ENCODE data around the gene PPP2R2B. TPM values are rescaled to one million over a fixed set of nuclear protein-coding genes. Genes with fewer than 3 reads are reported as not detected.

PPP2R2B gene
- polyA plus RNA-seq, 3 donors: 0.08 TPM; not detected in 2

GRCh38 chr5:146695646-146696045 lies 182.9 kb downstream of the PPP2R2B start:
- no peaks in the 10 kb centered on the region for H3K9me3 ChIP-seq (replicated peaks in 1 of 2; ENCODE audit: control insufficient read depth in 1 of 2, insufficient read depth in 1 of 2, low read length in 2 of 2)
- no peak for TF ChIP-seq CTCF (IDR thresholded peaks at IDR 0.05)
- H3K4me3 ChIP-seq (replicated peaks in 1 of 3; ENCODE audit: low read depth in 2 of 3, low read length in 3 of 3): no peak overlapping the region
- H3K4me1 ChIP-seq (ENCODE audit: control insufficient read depth in 1 of 2, insufficient read depth in 2 of 2, low read length in 2 of 2): peaks cover 19 to 20% of the 10 kb centered on the region in 2 donors
- Mint-ChIP-seq H3K4me1 (peaks cover 17% of the 10 kb centered on the region), H3K27ac (no peak overlapping the region), H3K4me3 (no peak overlapping the region), H3K27me3 (ENCODE audit: low read depth in 3 of 3) (peaks cover 0 to 1% (median 0%) of the 10 kb centered on the region in 3 donors), H3K36me3 (no peaks in the 10 kb centered on the region), H3K9me3 (peaks cover 0 to 4% (median 0%) of the 10 kb centered on the region in 7 donors)
- H3K9ac ChIP-seq (ENCODE audit: insufficient read depth, low read length, poor library complexity, severe bottlenecking): no peak overlapping the region
- H3K4me2 ChIP-seq (replicated peaks; ENCODE audit: extremely low read depth, low read length, poor library complexity, severe bottlenecking): no peak overlapping the region
- no peaks in the 10 kb centered on the region for H3K36me3 ChIP-seq (replicated peaks in 1 of 2; ENCODE audit: control insufficient read depth in 1 of 2, insufficient read depth in 2 of 2, low read length in 2 of 2)
- WGBS (ENCODE audit: insufficient coverage): no CpG with 5 or more reads among the region's 1 CpG
- H4K20me1 ChIP-seq (ENCODE audit: insufficient read depth, low read length): no peaks in the 10 kb centered on the region
- intact Hi-C loops (cut with micrococcal nuclease): no loop called here
- no peak overlapping the region for H3K27ac ChIP-seq (ENCODE audit: low read depth in 1 of 2, low read length in 2 of 2)
- no peak for DNase-seq
- H3K27me3 ChIP-seq (ENCODE audit: control insufficient read depth in 2 of 2, insufficient read depth in 2 of 2, low read length in 2 of 2): no peaks in the 10 kb centered on the region
- H2AFZ ChIP-seq (ENCODE audit: insufficient read depth, low read depth, low read length, poor library complexity, severe bottlenecking): no peak overlapping the region
- no peaks in the 10 kb centered on the region for H3K79me2 ChIP-seq (ENCODE audit: insufficient read depth, low read length)

- intact Hi-C loops (cut with micrococcal nuclease): no loop called here
- no peaks in the 10 kb centered on the region for H3K27me3 ChIP-seq (ENCODE audit: control insufficient read depth in 2 of 2, insufficient read depth in 2 of 2, low read length in 2 of 2)
- no peaks in the 10 kb centered on the region for H3K9me3 ChIP-seq (replicated peaks in 1 of 2; ENCODE audit: control insufficient read depth in 1 of 2, insufficient read depth in 1 of 2, low read length in 2 of 2)
- no peak overlapping the region for H3K4me2 ChIP-seq (replicated peaks; ENCODE audit: extremely low read depth, low read length, poor library complexity, severe bottlenecking)
- no peak overlapping the region for H3K27ac Mint-ChIP-seq
- 95% methylated on average over 6 of the region's 6 CpGs for WGBS (ENCODE audit: insufficient coverage)
- H3K79me2 ChIP-seq (ENCODE audit: insufficient read depth, low read length): no peaks in the 10 kb centered on the region
- H4K20me1 ChIP-seq (ENCODE audit: insufficient read depth, low read length): no peaks in the 10 kb centered on the region
- no peak for TF ChIP-seq CTCF (IDR thresholded peaks at IDR 0.05)
- H3K4me1 Mint-ChIP-seq: no peaks in the 10 kb centered on the region
- no peak overlapping the region for H3K4me3 Mint-ChIP-seq
- no peaks in the 10 kb centered on the region for H3K4me1 ChIP-seq (ENCODE audit: control insufficient read depth in 1 of 2, insufficient read depth in 2 of 2, low read length in 2 of 2)
- no peaks in the 10 kb centered on the region for H3K36me3 Mint-ChIP-seq
- peaks cover 0 to 2% (median 1%) of the 10 kb centered on the region in 3 donors for H3K27me3 Mint-ChIP-seq (ENCODE audit: low read depth in 3 of 3)
- DNase-seq: no peak
- H3K36me3 ChIP-seq (replicated peaks in 1 of 2; ENCODE audit: control insufficient read depth in 1 of 2, insufficient read depth in 2 of 2, low read length in 2 of 2): no peaks in the 10 kb centered on the region
- H3K4me3 ChIP-seq (replicated peaks in 1 of 3; ENCODE audit: low read depth in 2 of 3, low read length in 3 of 3): no peak overlapping the region
- H3K9ac ChIP-seq (ENCODE audit: insufficient read depth, low read length, poor library complexity, severe bottlenecking): no peak overlapping the region
- H3K27ac ChIP-seq (ENCODE audit: low read depth in 1 of 2, low read length in 2 of 2): no peak overlapping the region
- H2AFZ ChIP-seq (ENCODE audit: insufficient read depth, low read depth, low read length, poor library complexity, severe bottlenecking): no peak overlapping the region
- H3K9me3 Mint-ChIP-seq: peaks cover 0 to 4% (median 1%) of the 10 kb centered on the region in 7 donors
Observed at GRCh38 chr5:146690880-146691355, 187.6 kb downstream of the PPP2R2B start.
